HG03432 (cell line): ENCODE data around the gene PRKG1.
A peak's percentile ranks its signal among the peaks of the same experiment; 100 is the strongest.

Source experiments
- ATAC-seq: cut with Tn5 transposase; IDR thresholded peaks from one replicate; pipeline ENCODE4 v1.9.1; 2021; ENCODE audit warnings: mild to moderate bottlenecking, moderate library complexity; ENCODE audit not compliant: unreplicated experiment

The PRKG1 gene

GRCh38 chr10:51075873-51076229, 1.6 kb downstream of the PRKG1 start:
- ATAC-seq: no peak

GRCh38 chr10:51076299-51076841, 2.1 kb downstream of the PRKG1 start:
- no peak for ATAC-seq

GRCh38 chr10:51077074-51077473, 2.8 kb downstream of the PRKG1 start:
- no peak for ATAC-seq

- ATAC-seq: no peak
Observed at GRCh38 chr10:51077507-51077906, 3.2 kb downstream of the PRKG1 start.

- no peak for ATAC-seq
Observed at GRCh38 chr10:51079331-51079730, 5.0 kb downstream of the PRKG1 start.

GRCh38 chr10:51079766-51080165, 5.5 kb downstream of the PRKG1 start:
- ATAC-seq: no peak

GRCh38 chr10:51080311-51081006, 6.2 kb downstream of the PRKG1 start:
- ATAC-seq: no peak

GRCh38 chr10:51082857-51083256, 8.6 kb downstream of the PRKG1 start:
- peak; percentile 61 for ATAC-seq

GRCh38 chr10:51083356-51083853, 9.1 kb downstream of the PRKG1 start:
- no peak for ATAC-seq

GRCh38 chr10:51085204-51085603, 10.9 kb downstream of the PRKG1 start:
- no peak for ATAC-seq

GRCh38 chr10:51086710-51087109, 12.4 kb downstream of the PRKG1 start:
- no peak for ATAC-seq

- no peak for ATAC-seq
Observed at GRCh38 chr10:51087114-51087513, 12.8 kb downstream of the PRKG1 start.

GRCh38 chr10:51090190-51090589, 15.9 kb downstream of the PRKG1 start:
- ATAC-seq: no peak

GRCh38 chr10:51092402-51092801, 18.1 kb downstream of the PRKG1 start:
- ATAC-seq: no peak

GRCh38 chr10:51095444-51095843, 21.2 kb downstream of the PRKG1 start:
- ATAC-seq: no peak

GRCh38 chr10:51097546-51097945, 23.3 kb downstream of the PRKG1 start:
- ATAC-seq: no peak

- no peak for ATAC-seq
Observed at GRCh38 chr10:51100221-51100620, 25.9 kb downstream of the PRKG1 start.

- no peak for ATAC-seq
Observed at GRCh38 chr10:51103554-51104217, 29.4 kb downstream of the PRKG1 start.

- no peak for ATAC-seq
Observed at GRCh38 chr10:51106311-51106945, 32.1 kb downstream of the PRKG1 start.

- ATAC-seq: no peak
Observed at GRCh38 chr10:51108406-51108805, 34.1 kb downstream of the PRKG1 start.

- ATAC-seq: no peak
Observed at GRCh38 chr10:51109801-51110533, 35.7 kb downstream of the PRKG1 start.
